Measurements from ENCODE around the gene PDE3B.
"Not testable (repeated sequence)": the region's sequence is repeated elsewhere in the genome, so short reads cannot be mapped to it uniquely, and the experiment has no call there.

The PDE3B gene

GRCh38 chr11:14755140-14755539, 111.5 kb downstream of the PDE3B start:
- Mint-ChIP-seq H3K27me3 (ENCODE audit: low read depth) (no peaks in the 10 kb centered on the region), H3K27ac (no peak overlapping the region), H3K4me1 (no peaks in the 10 kb centered on the region), H3K4me3 (no peak overlapping the region), H3K9me3 (no peaks in the 10 kb centered on the region), H3K36me3 (ENCODE audit: low read depth) (no peaks in the 10 kb centered on the region)
- no peak for TF ChIP-seq CTCF (IDR thresholded peaks at IDR 0.05; ENCODE audit: unreplicated experiment in 3 of 3)

- H3K27ac Mint-ChIP-seq = no peak overlapping the region
- H3K36me3 Mint-ChIP-seq (ENCODE audit: low read depth) = no peaks in the 10 kb centered on the region
- H3K9me3 Mint-ChIP-seq = no peaks in the 10 kb centered on the region
- TF ChIP-seq CTCF (IDR thresholded peaks at IDR 0.05; ENCODE audit: unreplicated experiment in 3 of 3) = no peak
- H3K4me3 Mint-ChIP-seq = no peak overlapping the region
- H3K27me3 Mint-ChIP-seq (ENCODE audit: low read depth) = no peaks in the 10 kb centered on the region
- H3K4me1 Mint-ChIP-seq = no peaks in the 10 kb centered on the region
Measured at GRCh38 chr11:14756349-14756748, 112.7 kb downstream of the PDE3B start.

GRCh38 chr11:14759300-14760012, 115.9 kb downstream of the PDE3B start:
- not testable (repeated sequence) for H3K9me3 Mint-ChIP-seq; H3K27me3 Mint-ChIP-seq (ENCODE audit: low read depth); H3K27ac Mint-ChIP-seq

GRCh38 chr11:14764179-14764578, 120.6 kb downstream of the PDE3B start:
- no peaks in the 10 kb centered on the region for H3K9me3 Mint-ChIP-seq
- no peaks in the 10 kb centered on the region for H3K4me1 Mint-ChIP-seq
- no peaks in the 10 kb centered on the region for H3K36me3 Mint-ChIP-seq (ENCODE audit: low read depth)
- no peak overlapping the region for H3K27ac Mint-ChIP-seq
- H3K27me3 Mint-ChIP-seq (ENCODE audit: low read depth) = no peaks in the 10 kb centered on the region
- no peak for TF ChIP-seq CTCF (IDR thresholded peaks at IDR 0.05; ENCODE audit: unreplicated experiment in 3 of 3)
- no peak overlapping the region for H3K4me3 Mint-ChIP-seq

More at GRCh38 chr11:14759300-14760012, 115.9 kb downstream of the PDE3B start:
- not testable (repeated sequence) for H3K36me3 Mint-ChIP-seq (ENCODE audit: low read depth); H3K4me1 Mint-ChIP-seq; H3K4me3 Mint-ChIP-seq

- no peaks in the 10 kb centered on the region for H3K36me3 Mint-ChIP-seq (ENCODE audit: low read depth)
- no peaks in the 10 kb centered on the region for H3K4me1 Mint-ChIP-seq
- H3K4me3 Mint-ChIP-seq = no peak overlapping the region
- no peak for TF ChIP-seq CTCF (IDR thresholded peaks at IDR 0.05; ENCODE audit: unreplicated experiment in 3 of 3)
- H3K27ac Mint-ChIP-seq = no peak overlapping the region
- no peaks in the 10 kb centered on the region for H3K27me3 Mint-ChIP-seq (ENCODE audit: low read depth)
- H3K9me3 Mint-ChIP-seq = no peaks in the 10 kb centered on the region
Measured at GRCh38 chr11:14764579-14765527, 121.2 kb downstream of the PDE3B start.

- Mint-ChIP-seq H3K9me3 (no peaks in the 10 kb centered on the region), H3K36me3 (ENCODE audit: low read depth) (no peaks in the 10 kb centered on the region), H3K27me3 (ENCODE audit: low read depth) (no peaks in the 10 kb centered on the region), H3K4me1 (no peaks in the 10 kb centered on the region), H3K4me3 (no peak overlapping the region), H3K27ac (no peak overlapping the region)
- no peak for TF ChIP-seq CTCF (IDR thresholded peaks at IDR 0.05; ENCODE audit: unreplicated experiment in 3 of 3)
Measured at GRCh38 chr11:14766585-14766984, 123.0 kb downstream of the PDE3B start.
